GM23338 (cell line): ENCODE measurements around the gene SYNPR. TPM values are rescaled to one million over a fixed set of nuclear protein-coding genes. Genes with fewer than 3 reads are reported as not detected.

Source experiments
- ATAC-seq: fragments of 200-7000 bp; cut with Tn5 transposase; 3 replicates; pipeline ENCODE4 v1.9.1; 2020
- DNase-seq: peaks from one replicate; pipeline ENCODE4 v3.0.0-alpha.2; 2015; ENCODE audit warnings: low spot score
- H2AFZ ChIP-seq: fragments of 200-600 bp; sonication (generic); 2 replicates; pipeline ENCODE4 v1.8.0; 2016; ENCODE audit warnings: antibody characterized with exemption, mild to moderate bottlenecking, moderate library complexity
- H3F3A ChIP-seq: fragments of 200-600 bp; sonication (generic); replicated peaks from 2 replicates; pipeline ENCODE4 v1.8.0; 2017; ENCODE audit warnings: antibody characterized with exemption, mixed run types, low read depth
- H3K27ac ChIP-seq: fragments of 200-600 bp; sonication (generic); 2 replicates; pipeline ENCODE4 v1.6.1; 2016; ENCODE audit warnings: low read depth
- H3K27me3 ChIP-seq: fragments of 200-600 bp; sonication (generic); 2 replicates; pipeline ENCODE4 v1.8.0; 2016; ENCODE audit warnings: mild to moderate bottlenecking, mixed run types, moderate library complexity; ENCODE audit not compliant: insufficient read depth
- H3K36me3 ChIP-seq: fragments of 200-600 bp; sonication (generic); 2 replicates; pipeline ENCODE4 v1.8.0; 2016; ENCODE audit warnings: mild to moderate bottlenecking; ENCODE audit not compliant: insufficient read depth
- H3K4me1 ChIP-seq: fragments of 200-600 bp; sonication (generic); 2 replicates; pipeline ENCODE4 v1.8.0; 2016; ENCODE audit warnings: mild to moderate bottlenecking, moderate library complexity; ENCODE audit not compliant: insufficient read depth
- H3K4me2 ChIP-seq: fragments of 200-600 bp; sonication (generic); 2 replicates; pipeline ENCODE4 v1.7.1; 2017; ENCODE audit warnings: mixed run types
- H3K4me3 ChIP-seq: fragments of 200-600 bp; sonication (generic); 2 replicates; pipeline ENCODE4 v1.6.1; 2016; ENCODE audit warnings: mixed run types
- H3K79me2 ChIP-seq: fragments of 200-600 bp; sonication (generic); replicated peaks from 2 replicates; pipeline ENCODE4 v1.8.0; 2017; ENCODE audit warnings: mild to moderate bottlenecking; ENCODE audit not compliant: insufficient read depth
- H3K9me2 ChIP-seq: fragments of 200-600 bp; sonication (generic); 2 replicates; pipeline ENCODE4 v1.8.0; 2017; ENCODE audit not compliant: insufficient read depth
- H4K20me1 ChIP-seq: fragments of 200-600 bp; sonication (generic); replicated peaks from 2 replicates; pipeline ENCODE4 v1.8.0; 2017; ENCODE audit warnings: mild to moderate bottlenecking; ENCODE audit not compliant: insufficient read depth
- H3K27ac Mint-ChIP-seq: 2 replicates; pipeline ENCODE4 v1.8.0; 2020; ENCODE audit warnings: inconsistent platforms, mild to moderate bottlenecking, moderate library complexity, mixed read lengths
- H3K27me3 Mint-ChIP-seq: 3 replicates; pipeline ENCODE4 v1.8.0; 2022; ENCODE audit warnings: low read depth, mild to moderate bottlenecking, moderate library complexity, mixed read lengths, inconsistent platforms; ENCODE audit not compliant: insufficient read depth, poor library complexity
- H3K36me3 Mint-ChIP-seq: 3 replicates; pipeline ENCODE4 v1.8.0; 2021; ENCODE audit warnings: low read depth, mild to moderate bottlenecking, inconsistent platforms, moderate library complexity, mixed read lengths
- H3K4me1 Mint-ChIP-seq: 3 replicates; pipeline ENCODE4 v1.8.0; 2020; ENCODE audit warnings: mild to moderate bottlenecking, inconsistent platforms, mixed read lengths
- H3K4me3 Mint-ChIP-seq: 3 replicates; pipeline ENCODE4 v1.8.0; 2021; ENCODE audit warnings: moderate library complexity, mild to moderate bottlenecking, inconsistent platforms, mixed read lengths
- H3K9me3 Mint-ChIP-seq: 3 replicates; pipeline ENCODE4 v1.8.0; 2020; ENCODE audit warnings: moderate library complexity, mild to moderate bottlenecking, inconsistent platforms, mixed read lengths
- CREB1 ChIP-seq: fragments of 250-450 bp; sonication (Bioruptor Pico); IDR thresholded peaks from 2 replicates; pipeline ENCODE4 v1.5.0; 2020; ENCODE audit warnings: low read depth, mild to moderate bottlenecking, moderate library complexity
- ETS1 ChIP-seq: IDR thresholded peaks from 2 replicates; pipeline ENCODE4 v1.6.1; 2016; ENCODE audit warnings: antibody characterized with exemption
- JUNB ChIP-seq: IDR thresholded peaks from one replicate; pipeline ENCODE4 v1.6.1; 2016; ENCODE audit warnings: antibody characterized with exemption; ENCODE audit not compliant: unreplicated experiment
- POLR2AphosphoS5 ChIP-seq: IDR thresholded peaks from 2 replicates; pipeline ENCODE4 v1.6.1; 2016; ENCODE audit warnings: antibody characterized with exemption, low read depth
- REST ChIP-seq: IDR thresholded peaks from one replicate; pipeline ENCODE4 v1.6.1; 2018; ENCODE audit warnings: antibody characterized with exemption; ENCODE audit not compliant: unreplicated experiment
- ZNF462 ChIP-seq: fragments of 250-450 bp; sonication (Bioruptor Pico); IDR thresholded peaks from 2 replicates; pipeline ENCODE4 v1.5.0; 2020; ENCODE audit warnings: mild to moderate bottlenecking, moderate library complexity
- polyA plus RNA-seq: library from polyadenylated mRNA; unstranded; fragments of >200 nt; fragmentation: Nextera tagmentation; extraction: Ambion mirVana; gene quantifications from 2 replicates; pipeline ENCODE4 v1.2.1, GENCODE V29; 2016
- total RNA-seq: library from RNA; depleted of rRNA; stranded (reverse); fragments of >200 nt; shearing (Covaris generic); gene quantifications from 2 replicates; pipeline ENCODE4 v1.2.3, GENCODE V29; 2014

SYNPR gene
- total and polyA plus RNA-seq, 2 experiments from 2014 or later: 0.38 to 0.55 TPM

GRCh38 chr3:63479661-63480035 lies 201.5 kb downstream of the SYNPR start:
- TF ChIP-seq POLR2AphosphoS5 (no peak), CREB1 (CRISPR knock-in tag) (no peak)
- no peaks in the 10 kb centered on the region for H3F3A ChIP-seq
- H3K27ac Mint-ChIP-seq: no peak overlapping the region
- no peaks in the 10 kb centered on the region for H4K20me1 ChIP-seq
- DNase-seq: no peak
- no peaks in the 10 kb centered on the region for H3K4me1 Mint-ChIP-seq
- 0 out of 3 replicates have a peak, but pooled peaks cover 7% of the 10 kb centered on the region for H3K9me3 Mint-ChIP-seq
- no peak overlapping the region for H3K4me3 Mint-ChIP-seq
- ATAC-seq: no peak
- no peaks in the 10 kb centered on the region for H3K27me3 Mint-ChIP-seq
- H3K4me3 ChIP-seq: no peak overlapping the region
- no peaks in the 10 kb centered on the region for H3K36me3 ChIP-seq
- no peaks in the 10 kb centered on the region for H3K4me1 ChIP-seq
- peaks cover 13% of the 10 kb centered on the region; the same call in 1 of the 2 replicates for H3K9me2 ChIP-seq
- H3K36me3 Mint-ChIP-seq: no peaks in the 10 kb centered on the region; the same call in 2 of the 3 replicates
- H3K4me2 ChIP-seq: no peak overlapping the region
- no peaks in the 10 kb centered on the region for H3K27me3 ChIP-seq
- no peak overlapping the region for H2AFZ ChIP-seq
- no peaks in the 10 kb centered on the region for H3K79me2 ChIP-seq
- no peak overlapping the region for H3K27ac ChIP-seq

- H3K27ac Mint-ChIP-seq: no peak overlapping the region
- H3K27me3 Mint-ChIP-seq: no peaks in the 10 kb centered on the region
- H3K36me3 ChIP-seq: no peaks in the 10 kb centered on the region
- no peak overlapping the region for H3K4me3 Mint-ChIP-seq
- H3K9me2 ChIP-seq: peaks cover 10% of the 10 kb centered on the region; the same call in 1 of the 2 replicates
- no peak overlapping the region for H3K4me3 ChIP-seq
- H4K20me1 ChIP-seq: no peaks in the 10 kb centered on the region
- no peak overlapping the region for H3K27ac ChIP-seq
- ATAC-seq (no peak), DNase-seq (no peak)
- no peaks in the 10 kb centered on the region for H3K27me3 ChIP-seq
- H3K79me2 ChIP-seq: no peaks in the 10 kb centered on the region
- 0 out of 3 replicates have a peak, but pooled peaks cover 7% of the 10 kb centered on the region for H3K9me3 Mint-ChIP-seq
- no peaks in the 10 kb centered on the region for H3F3A ChIP-seq
- H2AFZ ChIP-seq: no peak overlapping the region
- no peak for TF ChIP-seq ETS1
- no peaks in the 10 kb centered on the region for H3K4me1 Mint-ChIP-seq
- no peaks in the 10 kb centered on the region for H3K4me1 ChIP-seq
- H3K4me2 ChIP-seq: no peak overlapping the region
- H3K36me3 Mint-ChIP-seq: no peaks in the 10 kb centered on the region; the same call in 2 of the 3 replicates
These were observed 203.5 kb downstream of the SYNPR start for GRCh38 chr3:63481627-63482026.

GRCh38 chr3:63482341-63482740 lies 204.2 kb downstream of the SYNPR start:
- Histone ChIP-seq H3K27me3 (no peaks in the 10 kb centered on the region), H3F3A (no peaks in the 10 kb centered on the region), H3K4me3 (no peak overlapping the region), H4K20me1 (no peaks in the 10 kb centered on the region), H3K36me3 (no peaks in the 10 kb centered on the region), H3K4me2 (no peak overlapping the region), H2AFZ (no peak overlapping the region), H3K4me1 (no peaks in the 10 kb centered on the region), H3K79me2 (no peaks in the 10 kb centered on the region), H3K9me2 (0 out of 2 replicates have a peak, but pooled peaks cover 8% of the 10 kb centered on the region), H3K27ac (0 out of 2 replicates have a peak overlapping the region, but pooled peaks have one; percentile 30)
- H3K9me3 Mint-ChIP-seq: 0 out of 3 replicates have a peak, but pooled peaks cover 7% of the 10 kb centered on the region
- ATAC-seq (no peak), DNase-seq (no peak)
- H3K4me1 Mint-ChIP-seq: no peaks in the 10 kb centered on the region
- H3K27ac Mint-ChIP-seq: peak overlapping the region; percentile 46; the same call in 1 of the 2 replicates
- H3K27me3 Mint-ChIP-seq: no peaks in the 10 kb centered on the region
- no peaks in the 10 kb centered on the region; the same call in 2 of the 3 replicates for H3K36me3 Mint-ChIP-seq
- H3K4me3 Mint-ChIP-seq: no peak overlapping the region
- no peak for TF ChIP-seq REST
- TF ChIP-seq ZNF462 (CRISPR knock-in tag): no peak
- no peak for TF ChIP-seq JUNB
